SK-N-SH treated with all-trans-retinoic acid at 6 μM for 48 hours (cell line): ENCODE results near the gene SBF2.

ENCODE experiments used
- ARNTL ChIP-seq: fragments of 450-650 bp; formaldehyde crosslinking; IDR thresholded peaks from 2 replicates; pipeline ENCODE4 v1.5.0; 2020; ENCODE audit warnings: low read depth, mild to moderate bottlenecking, moderate library complexity, borderline replicate concordance
- BACH2 ChIP-seq: fragments of 250-450 bp; sonication (Bioruptor Pico); IDR thresholded peaks from 2 replicates; pipeline ENCODE4 v1.9.0; 2021; ENCODE audit warnings: mild to moderate bottlenecking, borderline replicate concordance
- GLIS3 ChIP-seq: fragments of 250-450 bp; sonication (Bioruptor Pico); IDR thresholded peaks from 2 replicates; pipeline ENCODE4 v1.5.0; 2020; ENCODE audit warnings: mild to moderate bottlenecking, moderate library complexity
- OSR1 ChIP-seq: fragments of 250-450 bp; sonication (Bioruptor Pico); IDR thresholded peaks from 2 replicates; pipeline ENCODE4 v1.8.0; 2022; ENCODE audit warnings: moderate library complexity, mild to moderate bottlenecking, inconsistent platforms
- PATZ1 ChIP-seq: fragments of 250-450 bp; sonication (Bioruptor Pico); IDR thresholded peaks from 2 replicates; pipeline ENCODE4 v1.8.0; 2020; ENCODE audit warnings: mild to moderate bottlenecking, moderate library complexity, borderline replicate concordance
- PPARA ChIP-seq: fragments of 250-450 bp; sonication (Bioruptor Pico); IDR thresholded peaks from 2 replicates; pipeline ENCODE4 v1.5.0; 2020; ENCODE audit warnings: mild to moderate bottlenecking, borderline replicate concordance
- RARB ChIP-seq: fragments of 250-450 bp; sonication (Bioruptor Pico); IDR thresholded peaks from 2 replicates; pipeline ENCODE4 v1.8.0; 2021; ENCODE audit warnings: mild to moderate bottlenecking, moderate library complexity
- SNAI2 ChIP-seq: fragments of 250-450 bp; sonication (Bioruptor Pico); IDR thresholded peaks from 2 replicates; pipeline ENCODE4 v1.5.0; 2020; ENCODE audit warnings: mild to moderate bottlenecking, moderate library complexity
- TOX ChIP-seq: fragments of 250-450 bp; sonication (Bioruptor Pico); IDR thresholded peaks from 2 replicates; pipeline ENCODE4 v1.8.0; 2021; ENCODE audit warnings: mild to moderate bottlenecking, moderate library complexity, borderline replicate concordance
- ZFP30 ChIP-seq: fragments of 450-650 bp; formaldehyde crosslinking; IDR thresholded peaks from 2 replicates; pipeline ENCODE4 v1.5.0; 2022; ENCODE audit warnings: mild to moderate bottlenecking, moderate library complexity
- ZNF565 ChIP-seq: fragments of 450-650 bp; formaldehyde crosslinking; conservative IDR thresholded peaks from 2 replicates; pipeline ENCODE4 v1.5.0; 2020; ENCODE audit warnings: low read depth, mild to moderate bottlenecking, moderate library complexity
- TF ChIP-seq, protein P1 (sequence below): fragments of 250-450 bp; sonication (Bioruptor Pico); IDR thresholded peaks from 2 replicates; pipeline ENCODE4 v1.5.1; 2021; ENCODE audit warnings: mild to moderate bottlenecking, moderate library complexity
- TF ChIP-seq, protein P2 (sequence below): fragments of 250-450 bp; sonication (Bioruptor Pico); IDR thresholded peaks from 2 replicates; pipeline ENCODE4 v1.5.1; 2020; ENCODE audit warnings: low read depth, mild to moderate bottlenecking, moderate library complexity

- TF ChIP-seq, protein P1, sequence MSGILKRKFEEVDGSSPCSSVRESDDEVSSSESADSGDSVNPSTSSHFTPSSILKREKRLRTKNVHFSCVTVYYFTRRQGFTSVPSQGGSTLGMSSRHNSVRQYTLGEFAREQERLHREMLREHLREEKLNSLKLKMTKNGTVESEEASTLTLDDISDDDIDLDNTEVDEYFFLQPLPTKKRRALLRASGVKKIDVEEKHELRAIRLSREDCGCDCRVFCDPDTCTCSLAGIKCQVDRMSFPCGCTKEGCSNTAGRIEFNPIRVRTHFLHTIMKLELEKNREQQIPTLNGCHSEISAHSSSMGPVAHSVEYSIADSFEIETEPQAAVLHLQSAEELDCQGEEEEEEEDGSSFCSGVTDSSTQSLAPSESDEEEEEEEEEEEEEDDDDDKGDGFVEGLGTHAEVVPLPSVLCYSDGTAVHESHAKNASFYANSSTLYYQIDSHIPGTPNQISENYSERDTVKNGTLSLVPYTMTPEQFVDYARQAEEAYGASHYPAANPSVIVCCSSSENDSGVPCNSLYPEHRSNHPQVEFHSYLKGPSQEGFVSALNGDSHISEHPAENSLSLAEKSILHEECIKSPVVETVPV (CRISPR knock-in tag), result no peak
- TF ChIP-seq RARB (CRISPR knock-in tag), result no peak
- no peak for TF ChIP-seq TOX (CRISPR knock-in tag)
- TF ChIP-seq ZNF565, result no peak
- no peak for TF ChIP-seq PATZ1
- TF ChIP-seq ZFP30, result no peak
- no peak for TF ChIP-seq BACH2 (CRISPR knock-in tag)
- no peak for TF ChIP-seq ARNTL (CRISPR knock-in tag)
- no peak for TF ChIP-seq SNAI2
- no peak for TF ChIP-seq GLIS3 (CRISPR knock-in tag)
- TF ChIP-seq PPARA (CRISPR knock-in tag), result no peak
- TF ChIP-seq, protein P2, sequence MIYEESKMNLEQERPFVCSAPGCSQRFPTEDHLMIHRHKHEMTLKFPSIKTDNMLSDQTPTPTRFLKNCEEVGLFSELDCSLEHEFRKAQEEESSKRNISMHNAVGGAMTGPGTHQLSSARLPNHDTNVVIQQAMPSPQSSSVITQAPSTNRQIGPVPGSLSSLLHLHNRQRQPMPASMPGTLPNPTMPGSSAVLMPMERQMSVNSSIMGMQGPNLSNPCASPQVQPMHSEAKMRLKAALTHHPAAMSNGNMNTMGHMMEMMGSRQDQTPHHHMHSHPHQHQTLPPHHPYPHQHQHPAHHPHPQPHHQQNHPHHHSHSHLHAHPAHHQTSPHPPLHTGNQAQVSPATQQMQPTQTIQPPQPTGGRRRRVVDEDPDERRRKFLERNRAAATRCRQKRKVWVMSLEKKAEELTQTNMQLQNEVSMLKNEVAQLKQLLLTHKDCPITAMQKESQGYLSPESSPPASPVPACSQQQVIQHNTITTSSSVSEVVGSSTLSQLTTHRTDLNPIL (CRISPR knock-in tag), result no peak
- TF ChIP-seq OSR1 (CRISPR knock-in tag), result no peak
These were observed 518.6 kb downstream of the SBF2 start for GRCh38 chr11:9775398-9775779.
